Measurements from ENCODE around the gene KRT2.
A peak's percentile ranks its signal among the peaks of the same experiment; 100 is the strongest.

Gene KRT2

DNA sequence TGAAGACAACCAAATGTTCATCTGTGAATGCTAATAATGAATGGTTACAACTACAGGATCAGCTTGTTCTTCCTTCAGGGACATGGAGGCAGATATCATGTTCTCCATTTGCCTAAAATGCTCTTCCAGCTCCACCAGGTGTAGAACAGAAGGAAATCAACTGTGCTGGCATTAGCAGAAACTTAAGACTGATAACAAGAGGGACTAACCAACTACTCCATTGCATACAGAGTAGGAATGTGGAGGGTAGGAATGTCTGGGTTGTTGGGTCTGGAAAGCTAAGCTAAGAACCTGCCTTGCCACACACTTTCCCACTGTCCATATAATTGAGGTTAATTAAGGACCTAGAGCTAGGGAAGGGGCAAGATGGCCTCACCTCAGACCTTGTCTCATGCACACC, 11.4 kb upstream of the KRT2 start:
- DNase-seq (ENCODE audit: low spot score): no peak

DNA sequence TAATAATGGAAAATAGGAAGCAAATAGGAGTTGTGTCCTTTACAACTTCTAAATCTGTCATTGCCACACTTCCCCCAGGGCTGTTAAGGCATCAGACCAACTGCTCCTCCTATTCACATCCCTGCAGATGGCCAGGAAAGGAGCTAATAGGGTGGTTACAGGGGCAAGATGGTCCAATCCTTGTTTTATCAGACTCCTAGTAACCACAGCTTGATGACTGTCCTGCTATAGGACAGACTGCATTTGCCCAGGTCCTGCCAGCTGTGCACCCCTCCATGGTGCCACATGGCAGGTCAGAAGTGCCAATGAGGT, 10.9 kb upstream of the KRT2 start:
- no peak for DNase-seq (ENCODE audit: low spot score)

DNA sequence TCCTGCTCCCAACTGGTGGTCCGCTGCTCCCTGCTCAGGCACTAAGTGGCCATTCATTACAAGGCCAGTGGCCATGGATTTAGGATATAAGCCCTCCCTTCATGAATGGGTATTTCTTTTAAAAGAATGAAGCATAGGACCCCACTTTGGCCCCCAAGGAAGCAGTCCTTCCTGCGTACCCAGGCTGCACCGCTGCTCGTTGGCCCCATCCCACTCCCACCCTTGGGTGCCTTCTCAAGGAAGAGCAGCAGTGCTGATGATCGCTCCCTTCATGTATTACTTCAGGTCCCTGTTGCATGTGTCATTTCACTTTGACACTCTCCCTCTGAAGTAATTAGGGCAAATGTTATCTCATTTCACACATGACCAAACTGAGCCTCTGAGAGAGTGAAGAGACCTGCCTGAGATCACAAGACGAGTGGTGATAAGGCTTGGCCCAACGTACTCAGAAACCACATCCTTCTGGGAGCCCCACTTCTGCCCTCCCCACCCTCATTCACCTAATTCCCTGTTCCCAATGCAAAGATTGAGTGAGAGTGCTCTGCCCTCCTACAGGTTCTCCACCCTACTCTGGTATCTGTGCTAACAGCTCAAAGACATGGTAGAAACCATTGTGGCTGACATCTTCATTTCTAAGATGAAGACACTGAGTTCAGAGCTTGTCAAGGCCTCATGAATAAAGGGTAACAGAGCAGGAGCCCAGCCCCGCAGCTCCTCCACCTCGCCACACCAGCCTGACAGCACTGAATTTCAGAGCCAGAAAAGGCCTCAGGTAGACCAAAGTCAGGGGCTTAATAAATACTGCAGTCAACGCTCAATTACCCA, 10.3 kb upstream of the KRT2 start:
- DNase-seq (ENCODE audit: low spot score): no peak

DNA sequence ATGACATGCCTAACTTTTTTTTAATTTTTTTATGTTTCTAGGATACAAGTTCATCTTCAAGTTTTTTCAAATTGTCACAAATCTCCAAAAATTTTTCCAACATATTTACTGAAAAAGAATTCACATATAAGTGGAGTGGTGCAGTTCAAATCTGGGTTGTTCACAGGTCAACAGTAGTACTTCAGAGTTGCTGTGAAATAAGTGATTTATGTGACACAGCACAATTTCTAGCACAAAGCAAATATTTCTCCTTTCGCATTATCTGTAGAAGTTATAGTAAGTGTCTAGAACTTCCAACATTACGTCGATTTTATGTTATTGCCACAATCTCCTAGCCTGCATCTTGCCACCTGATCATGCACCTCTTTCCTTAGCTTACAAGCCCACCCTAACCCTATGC, 9.7 kb upstream of the KRT2 start:
- DNase-seq (ENCODE audit: low spot score): no peak

DNA sequence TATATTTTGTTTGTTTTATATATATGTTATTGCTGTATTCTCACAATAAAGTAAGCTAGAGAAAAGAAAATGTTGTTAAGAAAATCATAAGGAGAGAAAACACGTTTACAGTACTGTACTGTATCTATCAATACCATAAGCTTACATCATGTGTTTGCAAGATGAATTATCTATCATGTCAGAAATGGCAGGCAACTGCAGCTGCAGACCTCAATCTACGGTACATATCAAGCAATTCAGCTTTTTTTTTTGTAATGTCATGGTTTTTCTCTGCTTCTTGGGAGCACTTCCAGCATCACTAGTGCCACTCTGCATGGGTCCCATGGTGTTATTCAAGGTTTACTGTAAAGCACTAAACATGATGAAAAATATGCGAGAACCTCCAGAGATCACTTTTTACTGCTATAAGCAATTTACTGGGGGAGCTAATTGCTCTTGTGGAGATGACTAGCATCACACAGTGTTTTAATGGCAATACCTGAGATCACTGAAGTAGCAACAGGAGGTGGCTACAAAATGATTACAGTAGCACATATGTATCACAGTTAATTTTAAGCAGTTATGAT, 9.0 kb upstream of the KRT2 start:
- no peak for DNase-seq (ENCODE audit: low spot score)

DNA sequence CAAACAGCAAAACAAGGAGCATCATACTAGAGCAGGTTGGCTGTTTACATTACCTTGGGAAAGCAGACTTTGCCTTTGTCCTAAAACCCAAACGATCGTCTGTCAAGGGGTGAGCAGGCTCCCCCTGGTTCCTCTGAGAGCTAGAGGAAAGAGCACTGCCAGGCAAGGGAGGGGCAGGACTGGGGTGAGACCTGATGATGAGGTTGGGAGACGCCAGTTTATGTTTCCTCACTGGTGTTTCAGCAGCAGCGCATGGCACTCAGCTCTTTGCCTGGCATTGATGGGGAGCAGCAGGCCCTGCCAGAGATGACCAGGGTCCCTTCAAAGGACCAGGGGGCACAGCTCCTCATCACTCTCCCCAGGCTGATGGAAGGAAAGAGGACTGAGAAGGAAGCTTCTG, 7.9 kb upstream of the KRT2 start:
- DNase-seq (ENCODE audit: low spot score): no peak

DNA sequence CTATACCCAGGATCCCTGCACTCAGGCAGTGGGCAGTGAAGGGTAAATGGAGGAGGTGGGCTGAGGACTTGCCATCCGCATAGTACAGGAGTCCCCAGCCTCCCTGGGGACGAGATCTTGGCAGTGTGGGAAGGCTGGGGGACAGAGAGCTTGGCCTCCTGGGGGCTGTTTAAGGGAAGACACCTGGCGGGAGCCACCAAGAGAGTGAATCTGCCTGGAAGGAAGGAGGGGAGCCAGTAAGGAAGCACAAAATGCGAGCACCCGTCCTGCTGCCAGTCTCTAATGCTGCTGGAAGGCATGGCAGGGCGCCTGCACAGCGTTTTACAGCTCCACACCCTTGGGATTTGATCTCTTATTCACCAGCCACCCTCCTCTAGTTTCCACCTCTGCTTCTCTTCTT, 7.4 kb upstream of the KRT2 start:
- no peak for DNase-seq (ENCODE audit: low spot score)

DNA sequence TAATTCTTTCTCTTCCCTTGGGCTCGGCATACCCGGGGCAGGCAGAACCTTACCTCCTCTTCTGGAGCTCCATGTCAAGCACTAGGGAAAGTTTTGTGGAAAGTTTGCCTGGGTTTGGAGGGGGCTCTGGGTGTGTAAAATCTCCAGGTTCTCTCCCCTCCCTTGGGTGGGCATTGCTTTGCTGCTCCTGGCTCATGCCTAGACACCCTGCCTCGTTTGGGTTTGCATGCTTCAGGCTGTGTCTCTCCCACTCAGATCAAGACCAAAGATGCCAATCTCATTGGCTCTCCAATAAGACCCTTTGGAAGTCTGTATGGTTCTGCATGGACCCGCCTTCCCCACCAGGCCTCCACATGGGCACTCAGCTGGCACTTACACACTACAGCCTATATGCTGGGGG, 6.2 kb upstream of the KRT2 start:
- no peak for DNase-seq (ENCODE audit: low spot score)

DNA sequence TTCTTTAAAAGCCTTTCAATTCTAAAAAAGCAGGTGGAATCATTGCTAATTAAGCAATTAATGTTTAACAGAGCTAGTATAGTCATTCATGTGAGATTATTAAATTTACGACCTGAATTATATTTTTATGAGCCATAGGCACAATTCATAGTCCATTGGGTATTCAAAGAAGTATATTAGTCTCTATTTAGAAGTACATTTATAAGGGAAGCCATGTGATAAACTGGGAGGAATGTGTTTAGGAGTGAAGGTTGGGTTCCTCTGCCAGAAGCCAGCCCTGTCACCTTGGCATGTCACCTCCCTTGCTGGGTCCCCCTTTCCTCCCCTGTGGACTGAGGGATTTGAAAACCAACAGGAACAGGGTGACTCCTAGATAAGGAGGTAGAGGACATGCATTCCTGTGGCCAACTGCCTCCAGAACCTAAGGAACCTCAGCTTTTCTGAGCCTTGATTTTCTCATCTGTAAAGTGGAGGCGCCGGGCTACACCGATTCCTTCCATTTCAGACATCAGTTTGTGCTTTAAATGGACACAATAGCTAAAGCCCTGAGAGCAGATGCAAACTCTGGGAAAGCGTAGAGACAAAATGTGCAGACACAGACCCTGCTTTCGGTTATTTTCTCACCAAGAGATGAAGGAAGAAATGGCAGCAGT, 5.4 kb upstream of the KRT2 start:
- DNase-seq (ENCODE audit: low spot score): no peak

DNA sequence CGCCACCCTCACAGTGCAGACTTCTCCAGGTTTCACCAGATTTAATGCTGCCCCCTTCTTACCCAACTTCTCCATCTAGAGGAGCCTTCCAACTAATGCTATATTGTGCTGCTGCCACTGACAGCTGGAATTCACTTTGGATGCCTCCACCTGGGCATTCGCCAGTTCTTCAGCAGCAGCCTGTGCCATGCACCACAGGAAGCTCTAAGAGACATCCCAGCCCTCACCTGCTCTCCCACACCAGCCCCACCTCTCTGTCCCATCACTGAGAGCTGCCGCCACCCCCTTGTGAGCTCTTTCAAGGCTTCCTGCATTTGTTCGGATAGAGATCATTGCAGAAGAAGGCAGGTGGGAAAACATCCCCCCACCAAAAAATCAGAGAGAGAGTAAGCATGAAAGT, 4.6 kb upstream of the KRT2 start:
- DNase-seq (ENCODE audit: low spot score): no peak

DNA sequence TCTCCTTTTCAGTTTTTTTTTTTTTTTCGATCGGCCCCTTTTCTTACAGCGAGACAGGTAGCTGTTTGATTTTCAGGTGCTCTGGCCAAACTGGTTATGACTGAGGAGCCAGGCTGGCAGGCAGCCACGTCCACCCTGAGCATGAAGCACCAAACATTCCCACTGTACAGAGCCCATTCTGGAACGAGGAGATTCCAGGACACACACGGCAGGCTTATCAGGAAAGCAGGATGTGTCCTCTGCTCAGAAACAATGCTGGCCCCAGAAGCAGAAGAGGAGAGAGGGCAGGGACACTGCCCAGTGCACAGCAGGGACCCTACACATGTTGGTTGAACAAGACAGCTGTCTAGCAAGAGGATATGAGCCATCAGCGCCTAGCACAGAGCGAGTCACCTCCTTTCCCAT, 3.7 kb upstream of the KRT2 start:
- no peak for DNase-seq (ENCODE audit: low spot score)

DNA sequence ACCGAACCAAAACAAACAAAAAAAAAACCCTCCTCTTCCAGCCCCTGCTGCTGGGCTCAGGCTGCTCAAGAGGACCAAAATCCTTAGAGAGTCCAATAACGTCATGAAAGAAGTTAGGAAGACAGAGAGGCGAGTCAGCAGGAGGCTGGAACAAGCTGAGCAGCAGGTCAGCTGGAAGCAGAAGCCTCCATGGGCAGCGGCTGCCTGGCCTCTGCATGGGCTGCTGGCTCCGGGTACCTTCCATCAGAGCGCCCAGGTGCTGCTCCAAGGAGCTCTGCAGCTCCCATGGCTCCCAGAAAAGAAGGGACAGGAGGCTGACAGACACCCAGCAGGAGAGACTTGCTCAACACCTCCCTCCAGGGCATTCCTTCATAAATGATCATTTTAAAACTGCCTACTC, 3.2 kb upstream of the KRT2 start:
- no peak for DNase-seq (ENCODE audit: low spot score)

DNA sequence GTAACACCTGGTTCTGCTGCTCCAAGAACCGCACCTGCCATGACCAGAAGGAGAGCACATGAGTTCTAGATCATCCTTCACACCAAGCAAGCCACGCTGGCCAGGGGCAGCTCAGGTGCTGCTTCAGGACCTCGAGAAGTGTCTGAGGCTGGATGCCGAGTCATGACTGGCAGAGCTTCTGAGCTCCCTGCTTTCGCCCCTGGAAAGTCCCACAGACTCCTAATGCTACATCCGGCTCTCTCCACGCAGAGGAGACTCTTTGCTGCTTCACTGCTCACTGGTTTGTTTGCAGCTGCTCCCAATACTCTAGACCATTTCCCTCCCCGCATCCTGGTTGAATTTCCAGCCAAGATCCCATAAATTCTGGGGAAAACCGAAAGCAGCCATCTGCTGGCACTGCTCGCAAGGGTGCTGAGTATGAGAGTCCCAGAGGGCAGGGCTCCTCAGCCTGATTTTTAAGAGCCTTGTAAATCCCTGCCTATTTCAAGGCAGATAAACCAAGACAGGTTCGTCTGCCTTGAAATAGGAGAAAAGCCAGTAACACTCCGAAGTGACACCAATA, 1.4 kb downstream of the KRT2 start:
- DNase-seq (ENCODE audit: low spot score): peak; percentile 20

DNA sequence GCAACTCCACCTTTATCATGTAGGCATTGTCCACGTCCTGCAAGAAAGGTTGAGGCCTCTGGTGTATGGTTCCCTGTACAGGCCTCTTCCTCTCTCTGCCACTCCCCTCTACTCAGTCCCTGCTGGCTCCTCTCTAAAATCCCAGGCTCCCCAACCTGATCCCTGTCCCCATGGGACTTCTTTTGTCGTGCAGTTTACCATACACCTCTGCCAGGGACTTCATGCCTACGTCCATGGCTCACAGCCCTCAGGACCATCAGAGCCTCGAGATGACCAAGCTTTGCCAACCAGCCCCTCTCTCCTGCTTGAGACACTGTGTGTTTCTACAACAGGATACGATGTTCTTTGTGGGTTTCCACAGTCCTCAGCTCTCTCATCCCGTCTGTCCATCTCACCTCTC, 2.9 kb downstream of the KRT2 start:
- DNase-seq (ENCODE audit: low spot score): no peak

DNA sequence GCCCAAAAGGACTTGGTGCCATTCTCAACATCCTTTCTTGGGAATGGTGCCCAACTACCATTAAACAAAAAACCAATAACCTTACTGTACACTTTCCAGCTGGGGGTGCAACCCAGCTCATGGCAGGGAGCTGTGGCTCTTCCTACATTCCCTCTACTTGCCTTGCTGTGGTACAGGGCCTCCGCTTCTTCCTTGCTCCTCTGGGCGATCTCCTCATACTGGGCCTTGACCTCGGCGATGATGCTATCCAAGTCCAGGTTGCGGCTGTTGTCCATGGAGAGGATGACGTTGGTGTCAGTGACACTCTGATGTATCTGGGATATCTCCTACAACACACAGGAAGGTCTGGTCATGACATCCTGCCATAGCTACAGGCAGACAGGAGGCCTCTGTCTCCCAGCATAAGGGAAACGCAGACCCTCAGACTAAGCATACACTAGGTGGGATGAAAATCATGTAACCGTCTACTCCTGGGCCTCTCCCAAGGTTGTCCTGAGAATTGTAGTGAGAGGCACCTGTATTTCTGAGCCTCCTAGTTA, 3.9 kb downstream of the KRT2 start:
- no peak for DNase-seq (ENCODE audit: low spot score)

DNA sequence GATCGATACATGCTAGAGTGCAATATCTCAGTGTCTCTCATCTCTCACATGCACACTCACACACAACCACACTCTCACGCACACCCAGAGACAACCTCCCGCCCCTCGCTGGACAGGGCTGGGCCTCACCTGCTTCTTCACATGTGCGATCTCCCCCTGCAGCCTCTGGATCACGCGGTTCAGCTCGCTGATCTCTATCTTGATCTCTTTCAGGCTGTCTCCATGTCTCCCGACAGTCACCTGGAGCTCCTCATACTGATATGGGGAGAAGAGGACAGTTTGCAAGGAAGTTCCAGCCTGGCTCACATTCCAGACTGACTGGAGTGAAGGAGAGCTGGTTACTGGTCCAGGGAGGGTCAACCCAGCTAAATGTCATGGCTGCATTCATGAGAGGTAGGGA, 4.4 kb downstream of the KRT2 start:
- DNase-seq (ENCODE audit: low spot score): no peak

DNA sequence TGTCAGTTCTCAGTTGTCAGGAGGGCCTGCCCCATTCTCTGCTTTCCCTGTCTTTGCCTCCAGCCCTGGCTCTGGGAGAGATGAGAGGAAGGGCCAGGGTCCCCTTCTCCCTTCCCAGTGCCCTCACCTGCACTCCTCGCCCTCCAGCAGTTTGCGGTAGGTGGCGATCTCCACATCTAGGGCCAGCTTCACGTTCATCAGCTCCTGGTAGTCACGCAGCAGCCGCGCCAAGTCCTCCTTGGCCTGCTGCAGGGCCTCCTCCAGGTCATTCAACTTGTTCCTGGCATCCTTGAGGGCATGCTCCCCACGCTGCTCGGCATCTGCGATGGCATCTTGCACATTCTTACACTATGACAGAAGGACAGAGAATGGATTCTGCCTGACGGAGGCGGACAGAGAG, 5.4 kb downstream of the KRT2 start:
- DNase-seq (ENCODE audit: low spot score): no peak

DNA sequence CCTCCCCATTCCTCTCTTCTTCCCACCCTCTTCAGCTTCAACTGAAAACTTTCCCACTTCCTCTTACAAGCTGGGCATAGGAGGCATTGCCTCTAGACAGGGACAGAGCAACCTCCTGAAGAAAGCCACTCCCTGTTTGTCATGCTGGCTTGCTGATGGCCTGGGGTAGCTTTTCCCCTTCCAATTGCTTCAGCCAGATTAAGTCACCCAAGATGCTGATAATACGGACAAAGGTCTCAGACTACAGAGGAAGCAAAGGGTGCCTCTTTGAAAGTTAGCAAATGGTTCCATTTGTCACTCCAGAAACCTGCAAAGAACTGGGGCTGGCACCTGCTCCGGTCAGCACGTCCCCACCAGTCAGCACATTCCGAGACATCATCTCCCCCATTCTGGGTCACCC, 6.0 kb downstream of the KRT2 start:
- DNase-seq (ENCODE audit: low spot score): no peak

DNA sequence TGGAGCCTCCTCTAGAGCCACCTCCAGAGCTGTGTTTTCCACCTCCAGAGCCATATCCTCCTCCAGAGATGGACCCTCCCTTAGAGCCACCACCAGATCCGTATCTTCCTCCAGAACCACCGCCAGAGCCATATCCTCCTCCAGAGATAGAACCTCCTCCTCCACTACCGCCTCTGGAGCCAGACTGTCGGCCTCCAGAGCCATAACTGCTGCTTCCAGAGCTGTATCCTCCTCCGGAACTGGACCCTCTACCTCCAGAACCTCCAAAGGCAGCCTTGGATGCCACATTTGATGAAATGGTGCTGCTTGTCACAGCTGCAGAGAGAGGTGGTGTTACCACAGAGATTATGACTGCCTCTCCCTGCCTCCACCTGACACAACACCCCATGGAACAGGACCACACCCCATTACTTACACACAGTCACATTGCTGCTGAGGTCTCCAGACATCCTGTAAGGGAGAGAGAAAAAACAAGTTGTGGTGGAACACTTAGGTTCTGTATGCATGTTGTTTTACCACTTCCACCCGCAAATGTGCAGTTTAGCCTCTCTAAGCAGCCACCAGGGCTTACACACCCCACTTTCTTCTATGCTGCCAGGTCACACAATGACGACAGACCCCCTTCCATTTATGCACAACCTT, 6.8 kb downstream of the KRT2 start:
- no peak for DNase-seq (ENCODE audit: low spot score)

DNA sequence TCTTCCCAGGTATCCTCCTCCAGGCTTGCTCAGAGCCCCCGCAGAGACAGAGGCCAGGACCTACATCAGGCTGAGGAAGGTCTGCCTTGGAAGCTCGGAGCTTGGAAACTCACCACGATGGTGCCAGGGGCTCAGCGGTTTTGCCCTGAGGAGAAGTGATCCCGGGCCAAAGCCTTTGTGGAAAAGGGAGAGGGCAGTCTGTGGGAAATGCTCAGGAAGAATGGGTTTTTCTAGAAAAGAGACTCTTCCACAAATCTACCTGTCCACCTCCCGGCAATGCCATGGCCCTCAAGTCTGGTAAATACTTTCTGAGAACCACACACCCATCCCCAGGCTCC, 8.0 kb downstream of the KRT2 start:
- no peak for DNase-seq (ENCODE audit: low spot score)

DNA sequence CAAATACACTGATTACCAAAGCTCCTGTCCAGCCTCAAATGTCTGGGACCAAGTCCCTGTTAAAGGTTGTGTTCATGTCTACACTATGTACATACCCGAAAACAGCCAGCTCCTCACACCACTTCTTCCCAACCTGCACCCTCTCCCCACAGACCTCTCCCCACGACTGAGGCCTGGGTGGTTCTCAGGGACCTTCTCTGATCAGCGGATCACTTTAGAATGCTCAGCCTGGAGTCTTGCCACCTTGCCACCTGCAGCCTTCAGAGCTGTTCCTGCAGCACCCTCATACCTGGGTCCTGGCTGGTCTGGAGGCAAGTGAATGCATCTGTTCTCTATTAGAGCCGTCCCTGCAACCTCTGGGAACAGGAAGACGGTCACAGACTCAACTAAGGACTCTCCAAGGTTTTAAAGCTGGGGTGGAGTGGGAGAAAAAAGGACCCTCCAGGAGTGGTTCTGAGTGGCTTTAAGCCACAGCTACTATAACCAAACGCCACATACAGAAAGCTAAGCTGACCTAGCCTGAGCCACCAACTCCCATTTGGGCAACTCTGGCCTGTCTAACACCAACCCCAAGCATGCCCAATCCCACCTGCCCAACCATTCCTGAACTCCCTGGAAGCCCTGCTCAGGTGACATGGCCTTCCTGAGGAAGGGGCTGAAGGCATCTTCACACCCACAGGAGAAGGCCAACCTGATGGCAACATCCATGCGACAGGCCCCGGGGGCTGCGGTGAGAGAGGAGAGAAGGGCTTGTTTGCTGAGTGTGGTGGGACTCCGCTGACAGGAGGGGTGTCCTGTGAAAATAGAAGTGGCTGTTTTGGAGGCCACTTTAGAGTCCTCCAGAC, 8.6 kb downstream of the KRT2 start:
- no peak for DNase-seq (ENCODE audit: low spot score)

DNA sequence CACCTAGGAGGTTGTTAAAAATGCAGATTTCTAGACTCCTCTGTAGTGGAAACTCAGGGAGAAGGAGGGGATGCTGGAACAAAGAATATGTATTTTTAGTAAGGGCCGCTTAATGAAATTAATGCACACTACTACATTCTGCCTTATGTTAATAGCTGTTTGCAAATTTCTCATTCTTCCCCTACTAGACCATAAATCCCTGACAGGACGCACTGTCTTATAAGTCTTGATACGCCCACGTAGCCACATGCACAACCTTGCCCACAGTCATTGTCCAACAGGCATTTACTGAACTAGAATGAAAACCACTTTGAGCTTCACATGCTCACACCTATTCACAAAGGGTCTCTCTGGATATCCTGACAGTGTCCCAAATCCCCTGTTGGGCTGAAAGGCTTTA, 10.5 kb downstream of the KRT2 start:
- DNase-seq (ENCODE audit: low spot score): no peak
